Left lung (tissue), 10 donors: ENCODE data around the gene POLR1C. TPM values are rescaled to one million over a fixed set of nuclear protein-coding genes. Genes with fewer than 3 reads are reported as not detected.

ENCODE experiments used
- ATAC-seq: fragments of 200-7000 bp; cut with Tn5 transposase; one replicate; pipeline ENCODE4 v1.9.1; 2020; ENCODE audit warnings: moderate library complexity
- DNase-seq, 4 donors: peaks; one replicate each; pipeline ENCODE4 v3.0.0-alpha.2; 2013 to 2020
- H3K27ac ChIP-seq, 2 donors: fragments of 200-600 bp; sonication (generic) in 1 of 2; one replicate each; pipeline versions ENCODE4 v1.5.0 to v1.8.0; 2020 to 2021
- H3K27me3 ChIP-seq, 2 donors: fragments of 200-600 bp; sonication (generic) in 1 of 2; one replicate each; pipeline versions ENCODE4 v1.5.0 to v1.8.0; 2020 to 2021
- H3K36me3 ChIP-seq, 2 donors: fragments of 200-600 bp; sonication (generic) in 1 of 2; one replicate each; pipeline versions ENCODE4 v1.5.0 to v1.8.0; 2020 to 2021
- H3K4me1 ChIP-seq, 2 donors: fragments of 200-600 bp; one replicate each; pipeline ENCODE4 v1.8.0; 2021
- H3K4me3 ChIP-seq, 2 donors: fragments of 200-600 bp; sonication (generic) in 1 of 2; one replicate each; pipeline versions ENCODE4 v1.5.0 to v1.8.0; 2020 to 2021; ENCODE audit warnings: mild to moderate bottlenecking in 1 of 2
- H3K9me3 ChIP-seq, 2 donors: fragments of 200-600 bp; sonication (generic) in 1 of 2; one replicate each; pipeline versions ENCODE4 v1.5.0 to v1.8.0; 2020 to 2021
- CTCF ChIP-seq, 2 donors: fragments of 200-600 bp; sonication (generic) in 1 of 2; IDR thresholded peaks; one replicate each; pipeline versions ENCODE4 v1.5.0 to v1.8.0; 2021; ENCODE audit warnings: antibody characterized with exemption in 2 of 2
- intact Hi-C, 2 donors: fragments of 100-400 bp; cut with DNase I; formaldehyde crosslinking; loops; one replicate each; pipeline versions ENCODE4 v1.11.2 to v1.14.2; 2022
- polyA plus RNA-seq, 6 donors: library from polyadenylated mRNA; unstranded; fragments of 120-200 nt; gene quantifications; one replicate each; pipeline ENCODE4 v1.2.1, GENCODE V29; 2013; ENCODE audit not compliant: insufficient read length in 6 of 6
- total RNA-seq, 2 donors: library from RNA; stranded (reverse); fragmentation: NEBNext Ultra II Directional; extraction: Animal tissue kit (Norgen Biotek cat#: 25700); gene quantifications; one replicate each; pipeline ENCODE4 v1.2.1, GENCODE V29; 2021
- donor health status: DM: no; HTN: yes; CAD: no.
- donor health status: DM: no; HTN: no; CAD: no.

The POLR1C gene
- total and polyA plus RNA-seq, 8 donors: 31.9 to 46.3 (median 35.5) TPM

- Histone ChIP-seq H3K4me1 (peaks cover 10 to 43% of the 10 kb centered on the region in 2 donors), H3K27me3 (peaks cover 0 to 31% of the 10 kb centered on the region in 2 donors), H3K27ac (no peak overlapping the region), H3K36me3 (peaks cover 0 to 57% of the 10 kb centered on the region in 2 donors), H3K4me3 (no peak overlapping the region), H3K9me3 (no peaks in the 10 kb centered on the region)
- intact Hi-C loops: loop anchor here (5.0 to 10.0 kb wide), 3 partner anchors 54 to 244 kb away; partner anchors contain the start of gene DLK2 (in 1 of the 2)
- ATAC-seq (no peak), DNase-seq (no peak)
- TF ChIP-seq CTCF (IDR thresholded peaks at IDR 0.05): no peak
These were observed 8.3 kb upstream of the POLR1C start for GRCh38 chr6:43508481-43509141.

- H3K4me1 ChIP-seq: peaks cover 13 to 50% of the 10 kb centered on the region in 2 donors
- H3K27ac ChIP-seq: no peak overlapping the region
- no peaks in the 10 kb centered on the region for H3K9me3 ChIP-seq
- peaks cover 0 to 31% of the 10 kb centered on the region in 2 donors for H3K27me3 ChIP-seq
- H3K36me3 ChIP-seq: peaks cover 0 to 57% of the 10 kb centered on the region in 2 donors
- peak overlapping the region; percentile 60 to 69 for H3K4me3 ChIP-seq
- intact Hi-C loops: loop anchor here (5.0 to 10.0 kb wide), 3 partner anchors 55 to 245 kb away; partner anchors contain the start of gene DLK2 (in 1 of the 2)
- no peak for TF ChIP-seq CTCF (IDR thresholded peaks at IDR 0.05)
- DNase-seq (no peak), ATAC-seq (peak; percentile 1)
These were observed 7.5 kb upstream of the POLR1C start for GRCh38 chr6:43509142-43509983.

- ATAC-seq (peak; percentile 89), DNase-seq (peak; percentile 79 to 98 (median 88))
- Histone ChIP-seq H3K4me3 (peak within 1 kb of the TSS; percentile 60 to 69), H3K9me3 (no peaks in the 10 kb centered on the region), H3K4me1 (peaks cover 20 to 59% of the 10 kb centered on the region in 2 donors), H3K27ac (peak within 1 kb of the TSS in 1 of 2 donors; percentile 40), H3K27me3 (peaks cover 0 to 31% of the 10 kb centered on the region in 2 donors), H3K36me3 (peaks cover 0 to 57% of the 10 kb centered on the region in 2 donors)
- intact Hi-C loops: loop anchor here (5.0 to 10.0 kb wide), 3 partner anchors 55 to 245 kb away; partner anchors contain the start of gene DLK2 (in 1 of the 2)
- no peak for TF ChIP-seq CTCF (IDR thresholded peaks at IDR 0.05)
These were observed 6.7 kb upstream of the POLR1C start, which contains the start of gene LRRC73 for GRCh38 chr6:43509984-43510826. Gene LRRC73, minus strand, starts transcription at chr6:43510346. Its CDS starts 561 bp downstream, at chr6:43509785.

- H3K27ac ChIP-seq: peak overlapping the region in 1 of 2 donors; percentile 40
- no peaks in the 10 kb centered on the region for H3K9me3 ChIP-seq
- peak overlapping the region; percentile 60 to 69 for H3K4me3 ChIP-seq
- H3K36me3 ChIP-seq: peaks cover 0 to 57% of the 10 kb centered on the region in 2 donors
- TF ChIP-seq CTCF (IDR thresholded peaks at IDR 0.05): no peak
- ATAC-seq: peak; percentile 15
- DNase-seq: no peak
- peaks cover 0 to 31% of the 10 kb centered on the region in 2 donors for H3K27me3 ChIP-seq
- H3K4me1 ChIP-seq: peaks cover 26 to 65% of the 10 kb centered on the region in 2 donors
- intact Hi-C loops: no loop called here
These were observed 6.1 kb upstream of the POLR1C start for GRCh38 chr6:43510827-43511163.
